M059J (cell line): ENCODE results near the gene ENTPD2. TPM values are rescaled to one million over a fixed set of nuclear protein-coding genes. Genes with fewer than 3 reads are reported as not detected.
"Not testable (repeated sequence)": the region's sequence is repeated elsewhere in the genome, so short reads cannot be mapped to it uniquely, and the experiment has no call there.

Experiments
- DNase-seq: peaks from one replicate; pipeline ENCODE4 v3.0.0-alpha.2; 2012; ENCODE audit warnings: low read depth
- total RNA-seq: library from RNA; depleted of rRNA; stranded (reverse); fragments of >200 nt; shearing (Covaris generic); gene quantifications from 2 replicates; pipeline ENCODE4 v1.2.3, GENCODE V29; 2014

ENTPD2 gene
- total RNA-seq, 1 experiment from 2014 or later: not detected

- peak; percentile 57 for DNase-seq
Measured at GRCh38 chr9:137045294-137046087, 8.4 kb downstream of the ENTPD2 start.

DNA sequence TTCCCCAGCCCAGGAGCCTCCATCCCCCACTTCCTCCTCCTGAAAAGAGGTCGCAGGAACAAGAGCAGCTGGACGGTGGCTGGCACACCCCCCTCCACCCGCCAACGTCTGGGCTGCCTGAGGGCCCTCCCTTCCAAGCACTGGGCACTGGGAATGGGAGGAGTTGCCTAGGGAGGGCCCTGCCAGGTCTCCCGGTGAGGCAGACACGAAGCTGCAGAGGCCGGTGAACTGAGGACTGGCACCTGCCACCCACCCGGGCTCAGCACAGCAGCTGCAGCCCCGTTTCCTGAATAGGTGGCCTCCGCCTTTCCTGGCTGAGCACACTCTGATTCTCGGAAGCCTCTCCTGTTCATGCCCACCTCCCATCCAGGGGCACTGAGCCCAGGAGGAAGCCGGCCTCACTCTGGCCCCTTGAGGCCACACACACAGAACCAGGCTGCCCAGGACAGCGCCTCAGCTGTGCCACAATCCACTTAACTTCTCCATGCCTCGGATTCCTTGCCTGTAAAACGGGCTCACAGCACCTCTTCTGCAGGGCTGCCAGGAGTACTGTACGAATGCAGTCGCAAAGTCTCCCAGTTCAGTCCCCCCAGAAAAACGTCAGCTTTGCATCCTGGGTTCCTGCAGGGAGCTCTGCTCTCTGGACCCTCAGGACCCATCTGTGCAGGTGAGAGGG is 9.2 kb downstream of the ENTPD2 start:
- DNase-seq: peak; percentile 52

- no peak for DNase-seq
Measured at GRCh38 chr9:137044037-137044436, 9.8 kb downstream of the ENTPD2 start.

GRCh38 chr9:137042751-137043727 is 10.8 kb downstream of the ENTPD2 start:
- DNase-seq: no peak

DNA sequence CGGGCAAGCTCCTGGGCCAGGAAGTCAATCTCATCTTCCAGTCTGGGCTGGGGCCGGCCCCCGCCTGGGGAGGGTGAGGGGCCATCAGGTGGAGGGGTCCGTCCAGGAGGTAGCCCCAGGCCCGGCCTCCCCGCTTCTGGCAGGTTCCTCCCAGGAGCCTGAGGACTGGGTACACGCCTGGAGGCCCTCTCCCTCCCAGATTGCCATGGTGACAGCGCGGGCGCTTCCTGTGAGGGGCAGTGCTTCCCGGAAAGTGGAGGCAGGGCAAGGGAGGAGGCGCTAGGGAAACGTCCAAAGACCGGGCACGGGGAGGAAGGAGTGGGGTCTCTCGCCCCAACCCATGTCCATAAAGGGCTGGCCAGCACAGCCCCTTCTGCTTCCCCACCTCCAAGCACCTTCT is 12.7 kb downstream of the ENTPD2 start:
- no peak for DNase-seq

DNA sequence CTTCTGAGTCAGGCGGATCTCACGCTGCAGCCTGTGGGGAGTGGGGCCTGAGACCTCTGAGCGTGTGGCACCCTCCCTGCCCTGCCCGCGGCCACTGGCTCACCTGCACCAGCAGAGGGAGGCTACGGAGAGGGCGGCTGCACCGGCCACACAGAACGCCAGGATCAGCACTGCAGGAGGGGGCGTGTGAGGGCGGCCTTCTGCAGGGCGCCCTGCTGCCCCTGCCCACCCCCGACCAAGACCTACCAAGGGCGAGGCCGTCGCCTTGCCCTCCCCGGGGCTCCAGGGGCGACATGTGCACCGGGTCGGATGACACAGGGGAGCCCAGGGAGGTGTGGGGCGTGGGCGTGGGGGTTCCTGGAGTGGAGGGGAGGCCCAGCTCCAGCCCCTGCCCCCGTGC is 13.3 kb downstream of the ENTPD2 start:
- DNase-seq: no peak

GRCh38 chr9:137039611-137040366 is 14.1 kb downstream of the ENTPD2 start:
- DNase-seq: no peak

GRCh38 chr9:137038916-137039315 is 14.9 kb downstream of the ENTPD2 start:
- DNase-seq: no peak

DNA sequence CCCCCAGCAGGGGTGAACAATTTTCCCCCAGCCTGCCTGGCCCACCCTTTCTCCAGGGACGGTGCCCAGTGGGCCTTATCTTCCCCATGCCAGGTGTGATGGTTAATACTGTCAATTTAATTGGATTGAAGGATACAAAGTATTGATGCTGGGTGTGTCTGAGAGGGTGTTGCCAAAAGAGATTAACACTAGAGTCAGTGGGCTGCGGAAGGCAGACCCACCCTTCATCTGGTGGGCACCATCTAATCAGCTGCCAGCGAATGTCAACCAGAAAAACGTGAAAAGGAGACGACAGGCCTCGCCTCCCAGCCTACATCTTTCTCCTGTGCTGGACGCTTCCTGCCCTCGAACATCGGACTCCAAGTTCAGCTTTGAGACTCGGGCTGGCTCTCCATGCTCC is 16.4 kb downstream of the ENTPD2 start:
- DNase-seq: no peak

DNA sequence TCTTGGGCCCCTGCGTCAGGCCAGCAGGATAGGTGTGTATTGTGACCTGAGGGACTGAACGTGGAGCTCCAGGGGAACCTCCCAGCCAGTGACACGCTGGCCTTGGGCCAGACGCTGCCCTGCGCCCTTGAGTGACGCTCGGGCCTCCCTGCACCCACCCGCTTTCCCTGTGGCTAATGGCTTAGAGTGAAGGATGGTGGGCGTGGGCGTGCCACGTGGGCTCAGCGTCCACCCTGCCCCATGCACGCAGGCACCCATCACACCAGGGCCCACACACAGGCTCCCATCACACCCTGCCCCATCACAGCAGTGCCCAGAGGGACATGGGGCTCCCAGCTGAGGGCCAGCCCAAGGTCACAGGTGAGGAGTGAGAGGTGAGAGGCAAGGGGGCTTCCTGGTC is 16.8 kb downstream of the ENTPD2 start:
- no peak for DNase-seq

- DNase-seq: no peak
Measured at GRCh38 chr9:137035937-137036336, 17.9 kb downstream of the ENTPD2 start.

DNA sequence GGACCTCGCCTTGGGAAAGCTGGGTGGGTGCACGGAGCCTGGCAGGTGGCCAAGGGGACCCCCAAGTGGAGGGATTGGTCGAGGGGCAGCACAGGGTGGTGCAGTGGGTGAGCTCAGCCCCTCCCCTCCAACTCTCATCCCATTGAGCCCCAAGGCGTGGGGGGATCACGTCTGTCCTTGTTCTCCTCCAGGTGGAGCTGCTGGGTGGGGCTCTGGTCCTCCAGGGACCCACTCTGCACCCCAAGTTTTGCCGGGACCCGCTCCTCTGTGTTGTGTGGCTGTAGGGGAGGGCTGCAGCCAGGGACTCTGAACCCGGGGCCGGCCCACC is 18.4 kb downstream of the ENTPD2 start:
- DNase-seq: no peak

DNA sequence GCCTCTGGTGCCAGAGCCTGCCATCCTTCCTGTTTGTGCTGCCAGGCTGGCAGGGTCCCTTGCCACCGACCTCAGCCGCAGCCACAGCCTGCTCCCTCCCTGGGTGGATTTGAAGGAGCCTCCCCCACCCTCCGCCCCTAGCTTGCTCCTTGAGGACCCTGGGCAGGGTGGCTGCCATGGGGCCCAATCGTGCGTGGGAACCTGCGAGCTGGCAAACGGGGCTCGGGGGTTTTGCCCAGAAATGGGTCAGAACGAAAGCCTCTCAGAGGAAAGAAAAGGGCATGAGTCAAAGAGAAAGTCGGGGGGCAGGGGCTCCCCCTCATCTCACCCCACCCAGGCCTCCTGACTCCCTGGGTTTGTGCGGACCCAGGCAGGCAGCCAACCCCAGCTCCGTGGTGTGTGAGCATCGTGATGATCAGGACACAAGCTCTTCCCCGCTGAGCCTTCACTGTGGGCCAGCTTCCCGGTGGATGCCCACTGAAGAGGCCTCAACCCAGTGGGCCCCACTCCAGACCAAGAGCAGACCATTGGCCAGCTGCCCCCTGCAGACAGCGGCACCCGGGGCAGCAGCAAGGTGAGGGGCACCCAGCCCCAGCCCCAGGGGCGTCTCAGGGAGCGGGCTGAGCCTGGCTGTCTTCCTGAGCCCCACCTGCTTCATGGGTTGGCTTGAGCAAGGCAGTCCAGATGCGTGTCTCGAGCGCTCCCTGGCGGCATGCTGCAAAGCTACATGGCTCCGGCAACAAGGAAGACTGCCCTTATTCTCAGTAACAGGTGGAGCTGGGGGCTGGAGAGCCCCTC is 19.0 kb downstream of the ENTPD2 start:
- DNase-seq: peak; percentile 81

DNA sequence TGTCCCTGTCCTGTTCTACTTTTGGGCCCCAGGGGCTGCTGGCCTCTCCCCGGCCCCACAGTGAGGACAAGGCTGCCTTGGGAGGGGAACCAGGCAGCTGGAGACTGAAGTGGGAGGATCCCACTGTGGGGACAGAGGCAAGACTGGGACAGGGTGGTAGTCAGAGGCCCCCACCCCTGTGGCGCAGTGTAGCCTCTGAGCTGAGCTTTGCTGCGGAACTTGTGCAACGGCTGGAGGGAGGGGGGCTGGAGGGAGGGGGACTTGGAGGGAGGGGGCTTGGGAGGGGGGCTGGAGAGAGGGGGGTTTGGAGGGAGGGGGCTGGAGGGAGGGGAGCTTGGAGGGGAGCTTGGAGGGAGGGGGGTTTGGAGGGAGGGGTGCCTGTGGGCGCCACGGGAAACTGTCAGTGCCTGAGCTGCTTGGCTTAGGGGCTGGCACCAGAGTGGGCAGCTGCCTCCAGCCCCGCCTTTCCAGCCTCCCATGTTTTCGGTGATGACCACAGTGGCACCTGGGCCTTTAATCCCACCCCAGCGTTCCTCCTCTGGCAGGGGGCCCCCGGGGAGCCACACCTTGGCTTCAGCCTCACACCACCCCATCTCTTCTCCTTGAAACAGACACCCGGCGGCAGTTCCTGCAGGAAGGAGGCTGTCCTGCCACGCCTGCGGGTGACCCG is 19.7 kb downstream of the ENTPD2 start:
- DNase-seq: no peak

- DNase-seq: not testable (repeated sequence)
Measured at GRCh38 chr9:137033481-137033880, 20.4 kb downstream of the ENTPD2 start.

GRCh38 chr9:137032858-137033257 is 21.0 kb downstream of the ENTPD2 start:
- DNase-seq: no peak

DNA sequence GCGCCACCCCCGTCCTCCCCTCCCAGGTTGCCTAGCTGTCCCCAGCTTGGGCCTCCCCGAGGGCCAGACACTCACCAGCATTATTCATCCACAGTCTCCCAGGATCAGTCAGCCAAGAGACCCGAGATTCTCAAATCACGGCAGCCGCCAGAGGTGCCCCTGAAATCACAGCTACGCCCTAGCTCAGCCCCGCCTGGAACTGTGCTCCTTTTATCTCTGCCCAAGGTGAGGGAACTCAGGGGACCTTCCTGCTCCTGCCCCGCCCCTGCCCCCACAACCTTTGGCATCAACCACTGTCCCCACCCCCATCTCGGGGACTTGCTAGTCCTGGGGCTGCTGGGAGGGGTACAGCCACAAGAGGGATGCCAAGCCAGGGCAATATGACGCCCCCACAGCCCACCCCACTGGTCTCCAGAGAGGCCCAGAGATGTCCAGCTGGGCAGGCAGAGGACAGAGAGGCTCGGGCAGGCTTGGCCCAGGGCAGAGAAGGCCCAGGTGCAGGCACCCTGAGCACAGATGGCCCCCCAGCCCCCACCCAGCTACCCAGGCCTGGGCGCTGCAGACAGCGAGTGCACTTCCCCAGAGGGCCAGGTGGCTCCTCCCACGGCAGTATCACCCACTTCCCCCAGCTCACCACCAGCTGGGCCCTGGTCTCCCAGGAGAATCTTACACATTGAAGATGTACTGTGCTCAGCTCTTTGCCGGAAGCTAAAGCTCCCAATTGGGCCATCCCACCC is 21.8 kb downstream of the ENTPD2 start, which contains the start of gene FUT7:
Gene FUT7 (minus strand): TSS at position 185 of the 737 bp plus-strand sequence. CDS start 97 bp downstream, at position 88.
- DNase-seq: no peak

DNA sequence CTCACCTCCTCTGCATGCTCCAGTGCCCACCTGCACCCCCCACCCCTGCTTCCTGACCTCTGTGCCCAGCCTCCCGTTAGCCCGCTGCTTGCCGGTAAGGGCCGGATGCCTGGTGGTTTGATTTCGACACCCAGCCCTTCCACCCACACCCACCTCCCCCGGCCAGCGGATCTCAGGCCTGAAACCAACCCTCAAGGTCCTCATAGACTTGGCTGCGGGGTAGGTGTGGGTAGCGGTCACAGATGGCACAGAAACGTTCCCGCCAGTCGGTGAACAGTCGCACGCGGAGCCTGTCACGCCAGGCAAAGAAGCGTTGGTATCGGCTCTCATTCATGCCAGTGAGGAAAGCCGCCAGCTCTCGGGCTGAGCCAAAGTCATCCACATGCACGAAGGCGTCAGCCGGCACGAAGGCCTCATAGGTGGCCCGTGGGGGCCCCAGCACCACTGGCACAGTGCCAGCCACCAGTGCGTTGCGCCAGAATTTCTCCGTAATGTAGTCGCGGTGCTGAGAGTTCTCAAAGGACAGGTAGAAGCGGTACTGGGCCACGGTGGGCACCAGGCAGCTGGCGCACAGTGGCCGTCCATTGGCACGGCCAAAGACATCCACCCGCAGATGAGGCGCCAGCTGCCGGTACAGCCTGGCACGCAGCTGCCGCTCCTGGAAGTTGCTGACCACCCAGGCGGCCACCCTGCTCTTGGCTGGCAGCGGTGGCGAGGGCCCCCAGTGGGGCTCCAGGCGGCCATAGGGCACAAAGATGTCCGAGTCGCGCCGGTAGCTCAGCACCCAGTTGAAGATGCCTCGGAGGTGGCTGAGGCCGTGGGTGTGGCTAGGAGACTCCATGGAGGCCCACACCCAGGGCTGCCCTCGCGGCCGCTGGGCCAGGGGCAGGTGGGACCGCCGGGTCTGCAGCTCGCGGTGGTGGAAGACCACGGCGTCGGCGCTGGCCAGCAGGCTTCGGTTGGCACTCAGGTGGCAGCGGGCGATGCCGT is 23.0 kb downstream of the ENTPD2 start:
- no peak for DNase-seq
